SU-DHL-6 (cell line): ENCODE data around the gene EPHA6.

Experiments used
- H2AFZ ChIP-seq: fragments of 200-600 bp; sonication (generic); 2 replicates; pipeline ENCODE4 v1.6.1; 2014; ENCODE audit warnings: low read depth, mild to moderate bottlenecking, moderate library complexity, mixed read lengths, antibody characterized with exemption, low read length; ENCODE audit not compliant: severe bottlenecking
- H3F3A ChIP-seq: fragments of 200-600 bp; shearing (Covaris generic); 2 replicates; pipeline ENCODE4 v1.6.0; 2016; ENCODE audit warnings: antibody characterized with exemption, mild to moderate bottlenecking; ENCODE audit not compliant: insufficient read depth
- H3K27ac ChIP-seq: fragments of 200-600 bp; sonication (generic); 2 replicates; pipeline ENCODE4 v1.5.1; 2016; ENCODE audit warnings: low read depth, mild to moderate bottlenecking, low read length, moderate library complexity, mixed read lengths
- H3K27me3 ChIP-seq: fragments of 200-600 bp; sonication (generic), shearing (Covaris generic); 2 replicates; pipeline ENCODE4 v1.6.0; 2014; ENCODE audit warnings: mild to moderate bottlenecking, low read length
- H3K36me3 ChIP-seq: fragments of 200-600 bp; sonication (generic); 2 replicates; pipeline ENCODE4 v1.6.1; 2014; ENCODE audit warnings: mild to moderate bottlenecking, low read length, mixed read lengths
- H3K4me2 ChIP-seq: fragments of 300-600, 200-600 bp; shearing (Covaris generic), sonication (generic); 2 replicates; pipeline ENCODE4 v1.6.0; 2014; ENCODE audit warnings: low read length, low read depth, mild to moderate bottlenecking; ENCODE audit not compliant: poor library complexity, severe bottlenecking
- H3K4me3 ChIP-seq: fragments of 200-600 bp; sonication (generic); 2 replicates; pipeline ENCODE4 v1.5.1; 2014; ENCODE audit warnings: antibody characterized with exemption, low read length, mild to moderate bottlenecking, mixed read lengths; ENCODE audit not compliant: insufficient read depth, poor library complexity, severe bottlenecking
- H3K79me2 ChIP-seq: fragments of 200-600 bp; sonication (generic); 2 replicates; pipeline ENCODE4 v1.6.1; 2014; ENCODE audit warnings: mild to moderate bottlenecking, low read length, moderate library complexity; ENCODE audit not compliant: insufficient read depth
- H3K9ac ChIP-seq: fragments of 200-600 bp; sonication (generic); 2 replicates; pipeline ENCODE4 v1.7.0; 2014; ENCODE audit warnings: mild to moderate bottlenecking, low read length
- H3K9me2 ChIP-seq: fragments of 200-600 bp; sonication (generic); replicated peaks from 2 replicates; pipeline ENCODE4 v1.6.1; 2014; ENCODE audit warnings: low read length; ENCODE audit not compliant: insufficient read depth
- H3K9me3 ChIP-seq: fragments of 200-600 bp; sonication (generic); 2 replicates; pipeline ENCODE4 v1.6.1; 2014; ENCODE audit warnings: low read length, mixed read lengths; ENCODE audit not compliant: insufficient read depth
- H4K20me1 ChIP-seq: fragments of 200-600 bp; sonication (generic); 2 replicates; pipeline ENCODE4 v1.6.1; 2014; ENCODE audit warnings: low read depth, mild to moderate bottlenecking, antibody characterized with exemption, low read length, moderate library complexity, mixed read lengths
- EZH2phosphoT487 ChIP-seq: fragments of 200-600 bp; sonication (generic), shearing (Covaris generic); conservative IDR thresholded peaks from 2 replicates; pipeline ENCODE4 v1.6.1; 2018; ENCODE audit warnings: mild to moderate bottlenecking, antibody characterized with exemption, low read length, moderate library complexity, mixed read lengths
- TF ChIP-seq, protein P1 (sequence below): fragments of 200-600 bp; sonication (generic); IDR thresholded peaks from one replicate; pipeline ENCODE4 v1.5.1; 2017; ENCODE audit warnings: antibody characterized with exemption, mild to moderate bottlenecking, low read length, moderate library complexity; ENCODE audit not compliant: insufficient read depth, poor library complexity, severe bottlenecking

Gene EPHA6

DNA sequence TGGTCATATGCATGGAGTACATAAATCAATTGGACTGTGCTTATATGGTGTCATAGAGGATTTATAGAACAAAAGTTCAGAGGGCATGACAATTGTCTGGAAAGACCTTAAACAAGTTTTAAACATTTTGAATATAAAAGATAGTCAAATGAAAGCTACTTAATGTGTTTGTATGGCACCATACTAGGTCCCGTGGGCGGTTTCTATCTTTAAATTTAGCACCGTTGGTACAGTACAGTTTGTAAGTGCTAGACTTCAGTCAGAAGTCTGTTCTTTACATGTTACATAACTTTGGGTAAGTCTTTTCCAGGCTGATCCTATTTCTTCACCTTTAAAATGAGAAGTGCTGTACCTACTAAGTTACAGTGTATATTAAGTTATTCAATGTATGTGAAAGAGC is 576.8 kb downstream of the EPHA6 start:
- TF ChIP-seq EZH2phosphoT487 = no peak
- TF ChIP-seq, protein P1, sequence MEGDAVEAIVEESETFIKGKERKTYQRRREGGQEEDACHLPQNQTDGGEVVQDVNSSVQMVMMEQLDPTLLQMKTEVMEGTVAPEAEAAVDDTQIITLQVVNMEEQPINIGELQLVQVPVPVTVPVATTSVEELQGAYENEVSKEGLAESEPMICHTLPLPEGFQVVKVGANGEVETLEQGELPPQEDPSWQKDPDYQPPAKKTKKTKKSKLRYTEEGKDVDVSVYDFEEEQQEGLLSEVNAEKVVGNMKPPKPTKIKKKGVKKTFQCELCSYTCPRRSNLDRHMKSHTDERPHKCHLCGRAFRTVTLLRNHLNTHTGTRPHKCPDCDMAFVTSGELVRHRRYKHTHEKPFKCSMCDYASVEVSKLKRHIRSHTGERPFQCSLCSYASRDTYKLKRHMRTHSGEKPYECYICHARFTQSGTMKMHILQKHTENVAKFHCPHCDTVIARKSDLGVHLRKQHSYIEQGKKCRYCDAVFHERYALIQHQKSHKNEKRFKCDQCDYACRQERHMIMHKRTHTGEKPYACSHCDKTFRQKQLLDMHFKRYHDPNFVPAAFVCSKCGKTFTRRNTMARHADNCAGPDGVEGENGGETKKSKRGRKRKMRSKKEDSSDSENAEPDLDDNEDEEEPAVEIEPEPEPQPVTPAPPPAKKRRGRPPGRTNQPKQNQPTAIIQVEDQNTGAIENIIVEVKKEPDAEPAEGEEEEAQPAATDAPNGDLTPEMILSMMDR = no peak
- Histone ChIP-seq H3K4me3 (no peak overlapping the region), H3K9me2 (no peaks in the 10 kb centered on the region), H3K79me2 (no peaks in the 10 kb centered on the region), H3K4me2 (no peak overlapping the region), H3K9ac (no peak overlapping the region), H3K9me3 (no peaks in the 10 kb centered on the region; the same call in 1 of the 2 replicates), H3K27ac (no peak overlapping the region), H4K20me1 (no peaks in the 10 kb centered on the region), H3F3A (no peaks in the 10 kb centered on the region), H3K27me3 (no peaks in the 10 kb centered on the region), H3K36me3 (no peaks in the 10 kb centered on the region), H2AFZ (no peak overlapping the region)

DNA sequence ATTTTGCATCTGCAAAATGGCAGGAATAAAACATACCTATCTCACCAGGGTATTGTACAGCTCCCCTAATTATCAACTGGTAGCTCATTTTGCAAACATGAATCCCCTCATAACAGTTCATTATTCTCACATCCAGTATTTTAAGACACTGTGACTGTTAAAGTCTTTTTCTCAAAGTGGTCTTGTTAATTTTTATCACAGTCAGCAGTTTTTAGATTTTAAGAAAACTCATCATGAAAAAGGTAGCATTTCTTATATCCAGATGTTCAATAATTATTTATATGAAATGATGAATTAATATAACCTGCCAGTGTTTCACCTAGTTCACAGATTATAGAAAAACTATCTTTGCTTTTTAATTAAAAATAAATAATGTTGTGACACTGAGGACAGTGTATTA is 595.2 kb downstream of the EPHA6 start:
- Histone ChIP-seq H3K27me3 (no peaks in the 10 kb centered on the region), H2AFZ (no peak overlapping the region), H3K27ac (no peak overlapping the region), H3F3A (no peaks in the 10 kb centered on the region), H3K79me2 (no peaks in the 10 kb centered on the region), H3K4me3 (no peak overlapping the region), H3K9me2 (no peaks in the 10 kb centered on the region), H3K36me3 (no peaks in the 10 kb centered on the region), H3K9me3 (no peaks in the 10 kb centered on the region), H3K9ac (no peak overlapping the region), H3K4me2 (no peak overlapping the region), H4K20me1 (no peaks in the 10 kb centered on the region)
- TF ChIP-seq, protein P1 = no peak
- no peak for TF ChIP-seq EZH2phosphoT487

DNA sequence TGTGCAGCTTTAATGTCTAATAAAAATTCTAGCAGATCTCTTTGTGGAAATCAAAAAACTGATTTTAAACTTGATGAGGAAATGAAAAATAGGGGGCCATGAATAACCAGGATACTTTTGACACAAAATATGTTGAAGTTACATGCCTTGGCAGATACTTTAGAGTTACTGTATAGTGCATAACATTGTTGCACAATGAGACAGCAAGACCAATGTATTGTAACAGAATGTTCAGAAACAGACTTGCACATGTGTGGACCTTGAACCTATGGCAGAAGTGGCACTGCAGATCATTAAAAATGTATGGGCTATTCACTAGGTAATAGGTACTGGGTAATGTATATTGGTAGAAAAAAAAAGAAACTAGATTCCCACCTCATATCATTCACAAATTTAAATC is 607.2 kb downstream of the EPHA6 start:
- no peak overlapping the region for H3K4me2 ChIP-seq
- no peak overlapping the region for H2AFZ ChIP-seq
- no peak for TF ChIP-seq EZH2phosphoT487
- TF ChIP-seq, protein P1 = no peak
- no peaks in the 10 kb centered on the region for H3K27me3 ChIP-seq
- H3K9me3 ChIP-seq = no peaks in the 10 kb centered on the region
- no peak overlapping the region for H3K9ac ChIP-seq
- H3K36me3 ChIP-seq = no peaks in the 10 kb centered on the region
- no peak overlapping the region for H3K4me3 ChIP-seq
- no peaks in the 10 kb centered on the region for H3F3A ChIP-seq
- H3K9me2 ChIP-seq = no peaks in the 10 kb centered on the region
- no peaks in the 10 kb centered on the region for H3K79me2 ChIP-seq
- no peak overlapping the region for H3K27ac ChIP-seq
- no peaks in the 10 kb centered on the region for H4K20me1 ChIP-seq

DNA sequence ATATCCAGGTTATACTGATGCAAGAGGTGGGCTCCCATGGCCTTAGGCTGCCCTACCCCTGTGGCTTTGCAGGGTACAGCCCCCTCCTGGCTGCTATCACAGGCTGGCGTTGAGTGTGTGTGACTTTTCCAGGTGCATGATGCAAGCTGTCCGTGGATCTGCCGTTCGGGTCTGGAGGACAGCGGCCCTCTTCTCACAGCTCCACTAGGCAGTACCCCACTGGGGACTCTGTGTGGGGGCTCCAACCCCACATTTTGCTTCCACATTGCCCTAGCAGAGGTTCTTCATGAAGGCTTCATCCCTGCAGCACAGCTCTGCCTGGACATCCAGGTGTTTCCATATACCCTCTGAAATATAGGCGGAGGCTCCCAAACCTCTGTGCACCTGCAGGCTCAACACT is 610.6 kb downstream of the EPHA6 start:
- Histone ChIP-seq H3K4me2 (no peak overlapping the region), H3K9me2 (no peaks in the 10 kb centered on the region), H3K27me3 (no peaks in the 10 kb centered on the region), H3K4me3 (no peak overlapping the region), H3K36me3 (no peaks in the 10 kb centered on the region), H3K9ac (no peak overlapping the region), H3F3A (no peaks in the 10 kb centered on the region), H4K20me1 (no peaks in the 10 kb centered on the region), H3K27ac (no peak overlapping the region), H3K79me2 (no peaks in the 10 kb centered on the region), H3K9me3 (no peaks in the 10 kb centered on the region), H2AFZ (no peak overlapping the region)
- TF ChIP-seq, protein P1 = no peak
- TF ChIP-seq EZH2phosphoT487 = no peak
